Heart left ventricle (tissue), 16 donors: ENCODE results near the gene SERAC1. TPM values are rescaled to one million over a fixed set of nuclear protein-coding genes. Genes with fewer than 3 reads are reported as not detected.
"Not testable (repeated sequence)": the region's sequence is repeated elsewhere in the genome, so short reads cannot be mapped to it uniquely, and the experiment has no call there.

Source experiments
- ATAC-seq, 4 donors: fragments of 200-7000 bp; cut with Tn5 transposase; one replicate each; pipeline ENCODE4 v1.9.1; 2020 to 2022; ENCODE audit warnings: moderate library complexity in 4 of 4, mild to moderate bottlenecking in 3 of 4, moderate number of reproducible peaks in 1 of 4
- DNase-seq, 5 donors: peaks; one replicate each; pipeline ENCODE4 v3.0.0-alpha.2; 2020
- H3K27ac ChIP-seq, 12 donors: fragments of 200-600 bp; sonication (generic) in 4 of 12; one replicate each; pipeline versions ENCODE4 v1.5.0 to v1.8.0; 2016 to 2022; ENCODE audit warnings: mild to moderate bottlenecking in 2 of 12
- H3K27me3 ChIP-seq, 9 donors: fragments of 200-600 bp; sonication (generic) in 2 of 9; one replicate each; pipeline versions ENCODE4 v1.5.1 to v1.8.0; 2016 to 2022; ENCODE audit warnings: mild to moderate bottlenecking in 3 of 9
- H3K36me3 ChIP-seq, 9 donors: fragments of 200-600 bp; sonication (generic) in 2 of 9; one replicate each; pipeline versions ENCODE4 v1.5.0 to v1.8.0; 2018 to 2022; ENCODE audit warnings: mild to moderate bottlenecking in 2 of 9
- H3K4me1 ChIP-seq, 12 donors: fragments of 200-600 bp; sonication (generic) in 4 of 12; one replicate each; pipeline versions ENCODE4 v1.5.0 to v1.8.0; 2016 to 2022; ENCODE audit warnings: mild to moderate bottlenecking in 3 of 12
- H3K4me3 ChIP-seq, 12 donors: fragments of 200-600 bp; sonication (generic) in 4 of 12; one replicate each; pipeline versions ENCODE4 v1.5.0 to v1.8.0; 2017 to 2022; ENCODE audit warnings: mild to moderate bottlenecking in 9 of 12, moderate library complexity in 4 of 12
- H3K9me3 ChIP-seq, 12 donors: fragments of 200-600 bp; sonication (generic) in 4 of 12; one replicate each; pipeline versions ENCODE4 v1.5.0 to v1.8.0; 2016 to 2022; ENCODE audit warnings: mild to moderate bottlenecking in 1 of 12
- POLR2A ChIP-seq, 2 donors: fragments of 450-650 bp; IDR thresholded peaks; one replicate each; pipeline ENCODE4 v1.6.1; 2017; ENCODE audit warnings: antibody characterized with exemption in 2 of 2, mild to moderate bottlenecking in 2 of 2, moderate library complexity in 2 of 2
- WGBS, 4 donors: extraction: QIAGEN DNeasy Blood & Tissue Kit in 2 of 4; methylation state at CpG; one replicate each; pipeline versions ENCODE4 v1.1.5 to v1.1.7; 2013 to 2018; 5-methylcytosine and 5-hydroxymethylcytosine counted together
- intact Hi-C, 10 donors: fragments of 100-400 bp; cut with DNase I; formaldehyde crosslinking; loops; one replicate each; pipeline versions ENCODE4 v1.11.1 to v1.14.2; 2022
- long read RNA-seq, 3 donors: library from polyadenylated mRNA; unstranded; transcript quantifications; one replicate each; pipeline ENCODE4 v2.0.0, GENCODE V29; 2020 to 2021
- polyA plus RNA-seq, 2 donors: library from polyadenylated mRNA; stranded (reverse); fragments of 200-250 nt; gene quantifications; one replicate each; pipeline ENCODE4 v1.2.3, GENCODE V29; 2013
- total RNA-seq, 9 donors: library from RNA; depleted of rRNA in 2 of 9; stranded (reverse); fragments of >200 nt in 2 of 9; fragmentation: NEBNext Ultra II Directional in 3 of 9; extraction: Animal tissue kit (Norgen Biotek cat#: 25700) in 3 of 9; gene quantifications; one replicate each; pipeline versions ENCODE4 v1.1.0 to v1.2.4, GENCODE V29; 2016 to 2023
- TF ChIP-seq, protein P1 (sequence below), 12 donors: fragments of 200-600 bp; sonication (generic) in 4 of 12; IDR thresholded peaks; one replicate each; pipeline versions ENCODE4 v1.5.0 to v1.8.0; 2018 to 2022; ENCODE audit warnings: antibody characterized with exemption in 12 of 12, mild to moderate bottlenecking in 5 of 12
- donor health status: ischemic (EF 13 %, LVEDD 7.1; RV severe dilation, severe dysfunction).
- donor health status: healthy with polysubstance abuse.
- donor health status: DM: no; HTN: yes; CAD: no.
- donor health status: DM: no; HTN: no; CAD: no.
- donor health status: ischemic (EF 25% LVEDD 6.9; RV normal size, moderate dysfunction).
- donor health status: ischemic (EF 25% LVEDD 5.7; RV mildly dilated, moderate dysfunction).
- donor health status: healthy.
- donor health status: DM: yes; HTN: yes; CAD: no.
- donor health status: ischemic (EF 35%, LVEDD 5.7; RV mildly dilated, moderate dysfunction).
- donor health status: nonischemic (EF 11% LVEDD 7.7; RV severe dilation, severe dysfunction).
- donor health status: DM: yes; HTN: yes; CAD: no.
- donor health status: PGD.
- donor health status: ischemic (EF 29% LVEDD 5.4; RV normal size, mild dysfunction).
- donor health status: nonischemic (EF 23%, LVEDD 6.1; RV moderate dilation, normal function).

SERAC1 gene
- total RNA-seq (1 to 10 TPM; 3.7 to 7.0 (median 5.5) TPM), polyA plus RNA-seq (1 to 10 TPM; 1.5 to 5.6 TPM)
- long read RNA-seq, donor 1, partial matches to known transcripts = 0 of 6 reads
- long read RNA-seq, donor 1, other reads (novel, unspliced or antisense) = 2 of 6 reads
- long read RNA-seq, donor 2, transcript SERAC1-202 (17 exons, 3,940 nt) = major isoform, 5 of 14 reads
- long read RNA-seq, donor 2, partial matches to known transcripts = 1 of 14 reads
- long read RNA-seq, donor 2, other reads (novel, unspliced or antisense) = 3 of 14 reads
- long read RNA-seq, donor 3, transcript SERAC1-202 (17 exons, 3,940 nt) = major isoform, 7 of 9 reads
- long read RNA-seq, donor 3, partial matches to known transcripts = 0 of 9 reads
- long read RNA-seq, donor 3, other reads (novel, unspliced or antisense) = 1 of 9 reads

DNA sequence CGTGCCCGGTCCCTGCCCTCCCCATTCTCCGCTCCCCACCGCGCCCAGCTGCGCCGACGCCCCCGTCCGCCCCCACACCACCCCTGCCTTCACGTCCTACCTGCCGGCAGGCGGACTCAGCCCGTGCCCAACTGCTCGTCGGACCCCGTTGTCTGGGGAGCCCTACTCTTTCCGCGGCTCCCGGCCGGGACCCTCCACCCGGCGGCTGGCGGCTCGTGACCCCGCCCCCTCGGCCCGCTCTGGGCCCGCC is at the start of gene SERAC1:
Gene SERAC1, minus strand, starts transcription at position 223 of the 250 bp plus-strand sequence. CDS start 9,899 bp downstream, outside the sequence.
- Histone ChIP-seq H3K4me3 (peak within 1 kb of the TSS; percentile 85 to 98 (median 90)), H3K27me3 (no peaks in the 10 kb centered on the region), H3K9me3 (no peaks in the 10 kb centered on the region), H3K4me1 (peaks cover 0 to 15% (median 7%) of the 10 kb centered on the region in 12 donors), H3K36me3 (peaks cover 0 to 13% (median 0%) of the 10 kb centered on the region in 9 donors), H3K27ac (peak within 1 kb of the TSS; percentile 81 to 99 (median 98))
- no peak for DNase-seq
- WGBS, 4 donors = 0 to 1% (median 0%) methylated on average over 2 to 29 of the region's 29 CpGs
- ATAC-seq = peak in 2 of 4 donors; percentile 84 to 86
- TF ChIP-seq, protein P1, sequence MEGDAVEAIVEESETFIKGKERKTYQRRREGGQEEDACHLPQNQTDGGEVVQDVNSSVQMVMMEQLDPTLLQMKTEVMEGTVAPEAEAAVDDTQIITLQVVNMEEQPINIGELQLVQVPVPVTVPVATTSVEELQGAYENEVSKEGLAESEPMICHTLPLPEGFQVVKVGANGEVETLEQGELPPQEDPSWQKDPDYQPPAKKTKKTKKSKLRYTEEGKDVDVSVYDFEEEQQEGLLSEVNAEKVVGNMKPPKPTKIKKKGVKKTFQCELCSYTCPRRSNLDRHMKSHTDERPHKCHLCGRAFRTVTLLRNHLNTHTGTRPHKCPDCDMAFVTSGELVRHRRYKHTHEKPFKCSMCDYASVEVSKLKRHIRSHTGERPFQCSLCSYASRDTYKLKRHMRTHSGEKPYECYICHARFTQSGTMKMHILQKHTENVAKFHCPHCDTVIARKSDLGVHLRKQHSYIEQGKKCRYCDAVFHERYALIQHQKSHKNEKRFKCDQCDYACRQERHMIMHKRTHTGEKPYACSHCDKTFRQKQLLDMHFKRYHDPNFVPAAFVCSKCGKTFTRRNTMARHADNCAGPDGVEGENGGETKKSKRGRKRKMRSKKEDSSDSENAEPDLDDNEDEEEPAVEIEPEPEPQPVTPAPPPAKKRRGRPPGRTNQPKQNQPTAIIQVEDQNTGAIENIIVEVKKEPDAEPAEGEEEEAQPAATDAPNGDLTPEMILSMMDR (IDR thresholded peaks at IDR 0.05) = no peak
- TF ChIP-seq POLR2A (IDR thresholded peaks at IDR 0.05) = no peak
- intact Hi-C loops = no loop called here

- H3K27me3 ChIP-seq = no peaks in the 10 kb centered on the region
- peak; percentile 91 to 97 (median 95) for ATAC-seq
- intact Hi-C loops = loop anchor here in 4 of 10 donors (2.0 to 10.0 kb wide), 2 partner anchors 477 to 481 kb away; no protein-coding TSS in a partner anchor
- peak; percentile 46 to 70 (median 58) for DNase-seq
- TF ChIP-seq, protein P1 (IDR thresholded peaks at IDR 0.05) = peak; percentile 56 to 80 (median 68)
- no peak for TF ChIP-seq POLR2A (IDR thresholded peaks at IDR 0.05)
- no peaks in the 10 kb centered on the region for H3K9me3 ChIP-seq
- 10 to 15% (median 11%) methylated on average over 7 of the region's 7 CpGs for WGBS, 4 donors
- H3K36me3 ChIP-seq = no peaks in the 10 kb centered on the region
- peaks cover 0 to 1% (median 0%) of the 10 kb centered on the region in 12 donors for H3K4me1 ChIP-seq
- H3K27ac ChIP-seq = no peak overlapping the region
- no peak overlapping the region for H3K4me3 ChIP-seq
Observed at GRCh38 chr6:158213925-158214674, 46.0 kb upstream of the SERAC1 start.

DNA sequence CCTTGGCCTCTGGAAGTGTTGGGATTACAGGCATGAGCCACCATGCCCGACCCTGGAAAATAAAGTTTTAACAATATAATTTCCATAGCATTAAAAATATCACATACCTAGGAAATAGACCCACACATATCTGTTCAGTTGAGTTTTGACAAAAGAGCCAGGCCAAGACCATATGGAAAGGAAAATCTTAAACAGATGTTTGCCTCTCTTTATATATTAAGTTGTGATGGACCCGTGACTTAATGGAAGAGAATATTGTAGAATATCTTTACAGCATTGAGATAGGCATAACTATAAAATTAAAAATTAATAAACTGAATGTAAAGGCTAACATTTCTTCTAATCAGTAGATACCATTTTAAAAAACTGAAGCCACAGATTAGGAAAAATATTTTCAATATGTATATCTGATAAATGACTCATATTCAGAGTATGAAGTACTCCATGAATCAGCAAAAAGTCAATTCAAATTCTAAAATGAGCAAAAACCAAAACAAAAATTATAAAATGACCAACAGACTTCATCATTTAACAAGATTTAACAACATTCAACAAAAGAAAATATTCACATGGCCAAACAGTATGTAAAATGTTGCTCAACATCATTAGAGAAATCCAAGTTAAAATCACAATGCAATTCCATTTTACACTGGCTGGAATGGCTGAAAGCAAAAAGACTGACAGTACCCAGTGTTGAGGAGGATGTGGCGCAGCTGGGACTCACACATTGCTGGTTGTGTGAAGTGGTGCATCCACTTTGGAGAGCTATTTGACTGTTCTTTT is 43.4 kb upstream of the SERAC1 start:
- intact Hi-C loops = loop anchor here in 2 of 10 donors (10.0 kb wide), 1 partner anchor 483 kb away; no protein-coding TSS in a partner anchor
- TF ChIP-seq, protein P1 (IDR thresholded peaks at IDR 0.05) = no peak
- no peak for TF ChIP-seq POLR2A (IDR thresholded peaks at IDR 0.05)
- H3K4me3 ChIP-seq = no peak overlapping the region
- no peaks in the 10 kb centered on the region for H3K9me3 ChIP-seq
- 86 to 92% (median 88%) methylated on average over 3 of the region's 3 CpGs for WGBS, 4 donors
- no peaks in the 10 kb centered on the region for H3K4me1 ChIP-seq
- ATAC-seq (no peak), DNase-seq (no peak)
- peaks cover 0 to 7% (median 0%) of the 10 kb centered on the region in 9 donors for H3K27me3 ChIP-seq
- no peaks in the 10 kb centered on the region for H3K36me3 ChIP-seq
- no peak overlapping the region for H3K27ac ChIP-seq

DNA sequence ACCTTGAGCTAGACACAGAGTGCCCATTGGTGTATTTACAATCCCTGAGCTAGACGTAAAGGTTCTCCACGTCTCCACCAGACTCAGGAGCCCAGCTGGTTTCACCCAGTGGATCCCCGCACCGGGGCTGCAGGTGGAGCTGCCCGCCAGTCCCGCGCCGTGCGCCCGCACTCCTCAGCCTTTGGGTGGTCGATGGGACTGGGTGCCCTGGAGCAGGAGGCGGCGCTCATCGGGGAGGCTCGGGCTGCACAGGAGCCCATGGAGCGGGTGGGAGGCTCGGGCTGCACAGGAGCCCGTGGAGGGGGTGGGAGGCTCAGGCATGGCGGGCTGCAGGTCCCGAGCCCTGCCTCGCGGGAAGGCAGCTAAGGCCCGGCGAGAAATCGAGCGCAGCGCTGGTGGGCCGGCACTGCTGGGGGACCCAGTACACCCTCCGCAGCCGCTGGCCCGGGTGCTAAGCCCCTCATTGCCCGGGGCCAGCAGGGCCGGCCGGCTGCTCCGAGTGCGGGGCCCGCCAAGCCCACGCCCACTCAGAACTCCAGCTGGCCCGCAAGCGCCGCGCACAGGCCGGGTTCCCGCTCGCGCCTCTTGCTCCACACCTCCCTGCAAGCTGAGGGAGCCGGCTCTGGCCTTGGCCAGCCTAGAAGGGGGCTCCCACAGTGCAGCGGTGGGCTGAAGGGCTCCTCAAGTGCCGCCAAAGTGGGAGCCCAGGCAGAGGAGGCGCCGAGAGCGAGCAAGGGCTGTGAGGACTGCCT is 41.7 kb upstream of the SERAC1 start:
- H3K27ac ChIP-seq, H3K4me1 ChIP-seq, H3K36me3 ChIP-seq, H3K4me3 ChIP-seq, H3K27me3 ChIP-seq, DNase-seq, H3K9me3 ChIP-seq, ATAC-seq: not testable (repeated sequence)
- WGBS, 4 donors = 81 to 97% (median 96%) methylated on average over 37 to 52 of the region's 52 CpGs
- intact Hi-C loops = loop anchor here in 2 of 10 donors (10.0 kb wide), 1 partner anchor 485 kb away; no protein-coding TSS in a partner anchor

- ATAC-seq, DNase-seq, intact Hi-C loops, H3K27ac ChIP-seq, H3K36me3 ChIP-seq, H3K4me3 ChIP-seq, H3K9me3 ChIP-seq, H3K4me1 ChIP-seq, H3K27me3 ChIP-seq: not testable (repeated sequence)
- 77 to 90% (median 85%) methylated on average over 20 of the region's 20 CpGs for WGBS, 4 donors
Observed at GRCh38 chr6:158208226-158209030, 40.4 kb upstream of the SERAC1 start.
